NB4 (cell line): Measurements from ENCODE around the gene CTBP2.

ENCODE experiments used
- CTCF ChIP-seq: IDR thresholded peaks from one replicate; pipeline ENCODE4 v1.5.1; 2012; ENCODE audit warnings: low read depth, low read length
- MAX ChIP-seq: IDR thresholded peaks from 2 replicates; pipeline ENCODE4 v1.6.1; 2011; ENCODE audit warnings: low read depth, low read length
- POLR2A ChIP-seq: IDR thresholded peaks from 2 replicates; pipeline ENCODE4 v1.6.1; 2011; ENCODE audit warnings: mild to moderate bottlenecking; ENCODE audit not compliant: insufficient read length; ENCODE audit errors: extremely low read depth

- TF ChIP-seq POLR2A: no peak
- no peak for TF ChIP-seq CTCF
- no peak for TF ChIP-seq MAX
Observed at GRCh38 chr10:125035588-125036295, 124.6 kb downstream of the CTBP2 start.
